Posterior cingulate gyrus (tissue), 11 donors: ENCODE data around the gene COL25A1.

Source experiments
- DNase-seq, 10 donors: peaks; one replicate each; pipeline versions ENCODE4 v3.0.0 to v3.0.0-alpha.2; 2020 to 2021; ENCODE audit warnings: mixed read lengths in 3 of 10
- intact Hi-C: fragments of 100-400 bp; cut with DNase I; formaldehyde crosslinking; loops from one replicate; pipeline ENCODE4 v1.15.1; 2023

Gene COL25A1

GRCh38 chr4:109294468-109295020 is 7.9 kb downstream of the COL25A1 start:
- no peak for DNase-seq
- intact Hi-C loops: no loop called here

DNA sequence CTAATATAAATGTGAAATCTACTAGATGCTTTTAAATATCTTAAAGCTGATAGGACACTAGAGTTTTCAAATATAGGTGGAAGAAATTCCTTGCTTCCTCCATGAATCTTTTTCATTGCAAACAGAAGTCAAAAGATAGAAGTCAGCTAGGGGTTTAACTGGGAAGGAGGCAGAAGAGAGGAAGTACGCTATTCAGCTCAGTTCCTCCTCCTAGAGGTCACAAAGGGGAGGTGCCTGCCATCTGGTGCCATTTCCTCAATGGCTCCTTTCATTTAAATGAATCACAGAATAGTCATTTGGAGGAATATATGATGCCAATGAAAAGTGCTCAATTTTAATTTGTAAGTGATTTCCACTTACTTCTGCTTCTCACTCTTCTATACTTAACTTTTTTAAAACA is 8.5 kb downstream of the COL25A1 start:
- intact Hi-C loops: no loop called here
- DNase-seq: no peak

- intact Hi-C loops: no loop called here
Observed at GRCh38 chr4:109291707-109292238, 10.7 kb downstream of the COL25A1 start.

DNA sequence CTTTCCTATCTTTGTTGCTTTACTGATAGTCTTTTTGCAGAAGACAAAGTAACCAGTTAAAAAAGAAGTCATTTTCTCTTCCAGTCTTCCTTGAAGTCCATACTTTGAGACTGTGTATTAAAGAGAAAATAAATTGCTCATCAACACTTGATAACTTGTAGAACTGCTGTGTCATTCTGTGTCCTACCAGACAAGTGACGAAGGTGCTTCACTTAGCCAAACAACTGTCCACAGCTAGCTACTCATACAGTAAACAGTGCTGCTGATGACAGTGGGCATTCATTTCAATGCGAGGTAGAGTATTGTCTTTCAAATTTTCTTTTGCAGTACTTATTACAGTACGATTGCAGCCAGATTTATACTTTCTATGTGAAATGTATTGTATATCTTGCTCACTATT is 11.5 kb downstream of the COL25A1 start:
- intact Hi-C loops: no loop called here

More at GRCh38 chr4:109291707-109292238, 10.7 kb downstream of the COL25A1 start:
- DNase-seq: no peak

DNA sequence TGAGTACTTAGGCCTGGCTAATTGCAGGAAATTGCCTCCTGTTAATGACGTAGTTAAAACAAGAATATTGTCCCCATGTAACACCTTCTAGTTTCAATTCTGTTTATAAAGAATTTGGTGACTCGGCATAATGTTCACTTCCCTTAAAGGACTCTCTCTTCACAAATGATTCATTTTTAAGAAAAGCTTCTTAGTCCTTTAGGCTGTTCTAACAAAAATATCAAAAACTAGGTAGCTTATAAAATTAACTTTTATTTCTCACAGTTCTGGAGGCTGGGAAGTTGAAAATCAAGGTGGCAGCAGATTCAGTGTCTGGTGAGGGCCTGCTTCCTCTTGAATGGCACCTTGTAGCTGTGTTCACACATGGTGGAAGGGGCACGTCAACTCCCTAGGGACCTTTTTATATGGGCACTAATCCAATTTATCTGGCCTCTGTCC is 23.8 kb downstream of the COL25A1 start:
- DNase-seq: no peak

More for the DNA sequence above, 11.5 kb downstream of the COL25A1 start:
- DNase-seq: no peak

GRCh38 chr4:109276482-109277095 is 25.9 kb downstream of the COL25A1 start:
- DNase-seq: no peak
- intact Hi-C loops: no loop called here

More for the DNA sequence above, 23.8 kb downstream of the COL25A1 start:
- intact Hi-C loops: no loop called here

DNA sequence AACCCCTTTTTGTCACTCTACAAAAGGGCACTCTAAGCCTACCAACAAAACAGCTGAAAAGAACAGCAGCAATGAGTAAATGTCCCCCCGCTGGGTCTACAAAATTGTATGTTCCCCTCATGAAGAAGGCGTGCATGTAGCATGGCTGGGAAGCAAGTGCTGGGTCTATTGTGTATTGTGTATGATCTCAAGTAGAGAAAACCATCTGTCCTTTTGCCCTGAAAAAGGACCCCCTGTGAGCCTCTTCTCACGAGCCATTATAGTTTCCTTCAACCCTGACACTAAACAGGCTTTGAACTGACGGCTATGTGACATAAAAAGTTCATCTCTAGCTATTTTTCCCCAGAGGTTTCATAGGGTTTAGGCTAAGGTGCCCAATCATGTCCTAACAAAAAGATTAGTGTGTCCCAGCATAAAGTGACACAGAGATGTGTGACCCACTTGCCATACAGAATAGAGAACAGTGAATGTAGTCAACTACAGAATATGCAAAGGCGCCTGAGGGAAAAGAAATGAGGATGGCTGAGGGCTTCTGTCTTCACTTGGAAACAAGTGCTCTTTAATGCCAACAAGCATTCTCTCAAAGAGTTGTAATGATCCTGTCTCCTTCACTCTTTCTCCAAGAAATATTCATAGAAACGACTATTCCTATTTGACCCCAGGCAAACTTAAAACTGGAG is 27.3 kb downstream of the COL25A1 start:
- intact Hi-C loops: no loop called here
- no peak for DNase-seq

- intact Hi-C loops: no loop called here
- no peak for DNase-seq
Observed at GRCh38 chr4:109266891-109267290, 35.6 kb downstream of the COL25A1 start.

GRCh38 chr4:109266236-109266635 is 36.2 kb downstream of the COL25A1 start:
- intact Hi-C loops: no loop called here
- no peak for DNase-seq

DNA sequence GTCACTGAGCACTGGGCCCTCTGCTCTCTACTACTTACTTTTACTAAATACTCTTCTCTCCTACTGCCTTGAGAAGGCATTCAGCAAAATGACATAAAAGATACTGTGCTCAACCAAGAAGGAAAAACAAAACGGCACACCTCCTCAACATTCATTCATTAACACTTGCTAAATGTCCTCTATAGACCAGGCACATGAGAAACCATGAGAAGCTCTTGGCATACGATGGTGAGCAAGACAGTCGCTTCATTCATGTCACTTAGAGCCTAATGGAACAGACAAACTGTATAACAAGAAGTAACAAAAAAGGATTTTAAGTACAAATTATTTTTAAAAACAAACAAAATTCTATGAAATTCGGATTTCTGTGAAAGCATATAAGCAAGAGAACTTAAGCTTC is 38.7 kb downstream of the COL25A1 start:
- no peak for DNase-seq
- intact Hi-C loops: no loop called here

DNA sequence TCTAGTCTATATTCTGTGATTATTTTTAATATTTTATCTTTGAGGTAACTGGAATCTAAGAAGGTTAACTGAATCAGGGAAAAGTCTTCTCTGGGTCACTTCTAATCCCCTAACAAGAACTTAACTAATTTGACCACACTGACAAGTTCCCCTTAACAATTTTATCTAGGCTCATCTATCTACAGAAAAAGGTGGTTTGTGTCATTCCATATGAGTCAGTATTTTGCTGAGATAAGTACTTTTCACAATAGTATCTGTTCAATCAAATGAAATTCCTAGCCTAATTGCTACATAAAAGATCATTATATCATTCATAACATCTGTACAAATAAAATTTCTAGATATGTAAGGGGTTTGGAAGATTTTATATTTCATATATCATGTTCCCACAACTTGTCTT is 45.6 kb downstream of the COL25A1 start:
- intact Hi-C loops: no loop called here
- DNase-seq: no peak

GRCh38 chr4:109254845-109255244 is 47.6 kb downstream of the COL25A1 start:
- intact Hi-C loops: no loop called here

GRCh38 chr4:109251396-109251795 is 51.1 kb downstream of the COL25A1 start:
- no peak for DNase-seq
- intact Hi-C loops: no loop called here

More at GRCh38 chr4:109254845-109255244, 47.6 kb downstream of the COL25A1 start:
- no peak for DNase-seq

- no peak for DNase-seq
Observed at GRCh38 chr4:109248322-109248900, 54.0 kb downstream of the COL25A1 start.

DNA sequence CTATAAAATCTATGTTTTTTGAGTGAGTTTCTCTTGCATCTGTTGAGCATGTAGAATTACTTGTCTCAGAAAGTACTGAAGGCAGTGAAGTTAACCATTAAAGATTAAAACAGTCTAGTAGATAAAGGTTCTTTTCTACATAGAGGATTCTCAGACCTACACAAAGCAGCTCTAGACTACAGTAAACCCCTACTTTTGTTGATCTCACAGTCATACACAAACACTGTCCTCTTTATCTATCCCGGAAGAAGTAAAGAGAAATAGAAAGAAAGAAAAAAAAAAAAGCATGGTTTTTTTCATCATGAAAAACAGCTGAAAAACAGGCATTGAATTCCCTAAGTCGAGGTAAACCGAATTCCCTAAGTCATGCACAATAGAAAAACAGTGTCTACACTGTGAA is 58.6 kb downstream of the COL25A1 start:
- intact Hi-C loops: no loop called here

More at GRCh38 chr4:109248322-109248900, 54.0 kb downstream of the COL25A1 start:
- intact Hi-C loops: no loop called here

GRCh38 chr4:109238746-109239145 is 63.7 kb downstream of the COL25A1 start:
- intact Hi-C loops: no loop called here
- no peak for DNase-seq

More for the DNA sequence above, 58.6 kb downstream of the COL25A1 start:
- no peak for DNase-seq

DNA sequence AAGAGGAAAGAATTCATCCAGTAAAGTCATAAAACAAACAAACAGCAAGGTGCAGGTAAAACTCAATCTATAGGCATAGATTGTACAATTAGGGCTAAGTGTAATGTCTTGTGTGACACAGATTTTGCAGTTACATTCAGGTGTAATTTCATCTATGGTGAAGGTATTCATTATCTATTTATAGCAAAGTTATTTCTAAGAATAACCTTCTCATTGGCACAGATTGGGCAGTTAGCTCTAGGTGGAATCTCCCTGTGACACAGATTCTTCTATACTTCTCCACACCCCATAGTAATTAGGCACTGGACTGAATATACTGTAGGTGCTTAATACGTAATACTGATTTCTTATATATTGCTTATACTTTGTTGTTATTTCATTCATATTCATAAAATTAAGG is 66.8 kb downstream of the COL25A1 start:
- intact Hi-C loops: no loop called here
- no peak for DNase-seq

- intact Hi-C loops: no loop called here
- no peak for DNase-seq
Observed at GRCh38 chr4:109234596-109234995, 67.9 kb downstream of the COL25A1 start.

- DNase-seq: no peak
- intact Hi-C loops: no loop called here
Observed at GRCh38 chr4:109233570-109233969, 68.9 kb downstream of the COL25A1 start.

- DNase-seq: no peak
- intact Hi-C loops: no loop called here
Observed at GRCh38 chr4:109232681-109233080, 69.8 kb downstream of the COL25A1 start.

DNA sequence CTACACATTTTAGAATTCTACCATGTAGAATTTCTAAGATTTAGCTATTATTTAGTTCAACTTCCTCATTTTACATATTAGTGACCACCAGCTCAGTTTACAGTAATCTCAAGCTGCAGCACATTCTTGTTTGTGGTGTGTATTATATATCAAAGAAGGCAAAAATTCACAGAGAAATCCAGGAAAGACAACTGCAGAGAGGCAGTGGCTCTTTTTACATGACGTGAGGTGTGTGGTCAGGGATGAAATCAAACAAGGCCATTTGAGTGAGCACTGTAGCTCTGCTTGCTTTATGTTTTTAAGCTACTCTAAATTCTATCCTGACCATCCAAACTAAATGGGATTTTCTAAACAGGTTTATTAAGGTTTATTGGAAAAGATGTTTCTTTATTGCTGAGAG is 71.1 kb downstream of the COL25A1 start:
- intact Hi-C loops: no loop called here
- DNase-seq: no peak
